CD4-positive, alpha-beta T cell treated with Interleukin-4 for 1 hour (primary cell): Measurements from ENCODE around the gene HELZ.

ENCODE experiments used
- DNase-seq, 2 donors: peaks; one replicate each; pipeline ENCODE4 v3.0.0-alpha.2; 2020 to 2022

Gene HELZ

DNA sequence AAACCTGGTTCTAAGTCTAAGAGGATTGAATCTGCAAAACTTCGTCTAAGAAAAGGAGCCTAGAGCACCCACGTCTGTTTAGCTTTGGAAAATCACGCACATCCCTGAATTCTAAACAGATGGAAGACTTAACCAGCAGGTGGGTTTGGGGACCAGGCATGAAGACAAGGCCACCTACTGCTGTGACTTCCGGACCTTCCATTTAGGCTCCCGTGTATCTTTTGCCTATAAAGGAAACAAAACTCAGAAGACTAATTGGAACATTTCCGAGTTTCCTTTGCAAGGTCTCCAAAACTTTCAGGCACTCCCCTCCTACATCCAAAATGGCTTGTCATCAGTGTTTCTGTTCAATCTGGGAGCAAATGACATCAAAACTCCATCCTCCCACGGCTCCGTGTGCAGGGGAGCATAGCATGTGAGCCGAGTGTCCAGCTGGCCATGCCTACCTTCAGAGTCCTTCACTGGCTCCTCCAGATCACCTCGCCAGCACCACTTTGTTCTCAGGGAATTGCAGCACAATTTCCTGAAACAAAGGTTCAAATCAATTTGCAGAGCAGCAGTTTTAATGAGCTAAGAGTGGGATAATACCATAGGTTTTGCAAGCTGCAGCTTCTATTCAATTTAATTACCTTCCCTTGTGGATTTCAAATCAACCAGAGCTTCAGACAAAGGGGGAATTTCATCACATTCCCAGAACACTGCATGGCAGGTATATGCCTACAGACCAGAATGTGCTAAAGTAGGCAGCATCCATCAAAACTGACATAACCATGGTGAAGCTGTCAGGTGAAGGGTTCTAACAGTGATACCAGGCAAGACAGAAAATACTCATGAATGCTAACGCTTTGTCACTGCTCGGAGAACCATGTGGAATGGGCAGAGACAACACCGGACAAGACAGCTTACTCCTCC, 177.2 kb downstream of the HELZ start:
- no peak for DNase-seq

DNA sequence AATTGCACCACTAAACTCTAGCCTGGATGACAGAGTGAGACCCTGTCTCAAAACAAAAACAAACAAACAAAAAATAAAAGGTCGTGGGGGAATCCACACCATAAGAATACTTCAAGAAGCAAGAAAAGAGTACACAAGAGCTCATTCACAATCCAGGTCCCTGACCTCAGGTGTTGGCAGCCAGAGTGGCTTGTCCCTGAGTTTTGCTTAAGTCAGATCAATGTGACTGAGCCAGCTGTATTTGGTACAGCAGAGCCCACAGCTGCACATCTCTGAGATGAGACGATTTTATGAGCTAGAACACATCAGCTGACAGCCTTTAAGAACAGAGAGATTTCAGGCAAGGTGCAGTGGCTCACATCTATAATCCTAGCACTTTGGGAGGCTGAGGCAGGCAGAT, 178.3 kb downstream of the HELZ start:
- DNase-seq, result no peak

DNA sequence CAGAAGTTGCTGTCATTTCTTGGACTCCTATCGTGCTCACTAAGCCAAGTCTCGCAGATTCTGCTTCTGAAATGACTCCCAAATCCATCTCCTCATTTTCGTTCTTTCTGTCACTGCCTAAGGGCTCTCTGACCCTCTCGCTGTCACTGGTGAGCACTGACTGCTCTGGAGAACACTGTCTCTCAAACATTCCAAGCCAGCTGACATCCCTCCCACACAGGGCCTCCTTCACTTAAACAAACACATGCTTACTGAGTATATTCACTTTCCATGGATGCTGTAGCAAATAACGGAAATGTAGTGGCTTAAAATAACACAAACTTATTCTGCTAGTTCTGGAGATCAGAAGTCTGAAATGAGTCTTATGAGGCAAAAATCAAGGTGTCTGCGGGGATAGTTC, 181.9 kb downstream of the HELZ start:
- DNase-seq, result no peak

DNA sequence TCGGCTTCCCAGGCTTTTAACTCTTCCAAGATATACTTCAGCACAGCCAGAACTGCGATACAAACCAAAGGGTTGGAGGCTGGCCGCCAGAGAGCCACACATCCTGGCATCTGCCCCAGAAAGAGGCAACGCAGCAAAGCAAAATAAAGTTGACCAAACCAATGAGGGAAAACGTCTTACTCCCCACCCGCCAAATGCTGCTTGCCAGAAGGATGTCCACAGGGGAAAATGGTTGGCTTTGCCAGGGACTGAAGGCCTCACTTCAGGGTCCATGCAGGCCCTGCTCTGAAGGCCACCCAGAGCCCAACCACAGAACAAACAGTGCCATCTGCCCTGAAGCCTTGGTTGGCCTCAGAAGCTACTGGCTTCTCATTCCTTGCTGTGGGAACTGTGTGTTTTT, 185.6 kb downstream of the HELZ start:
- DNase-seq, result no peak

DNA sequence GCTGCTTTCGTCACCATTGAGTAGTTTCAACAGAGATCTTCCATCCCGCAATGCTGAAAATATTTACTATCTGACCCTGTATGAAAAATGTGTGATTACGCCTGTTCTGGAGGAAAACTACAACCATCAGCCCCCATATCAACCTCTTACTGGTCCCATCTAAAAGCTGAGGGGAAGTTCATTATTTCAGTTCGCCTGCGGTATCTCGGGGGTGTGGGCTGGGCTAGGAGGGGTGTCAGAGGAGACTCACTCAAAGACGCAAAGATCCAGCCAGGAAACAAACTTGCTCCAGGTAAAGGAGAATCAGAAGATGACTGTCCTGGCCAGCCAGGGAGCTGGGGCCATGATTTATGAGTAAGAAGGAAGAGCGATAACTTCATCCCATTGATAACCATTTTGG, 187.0 kb downstream of the HELZ start:
- DNase-seq, result no peak

DNA sequence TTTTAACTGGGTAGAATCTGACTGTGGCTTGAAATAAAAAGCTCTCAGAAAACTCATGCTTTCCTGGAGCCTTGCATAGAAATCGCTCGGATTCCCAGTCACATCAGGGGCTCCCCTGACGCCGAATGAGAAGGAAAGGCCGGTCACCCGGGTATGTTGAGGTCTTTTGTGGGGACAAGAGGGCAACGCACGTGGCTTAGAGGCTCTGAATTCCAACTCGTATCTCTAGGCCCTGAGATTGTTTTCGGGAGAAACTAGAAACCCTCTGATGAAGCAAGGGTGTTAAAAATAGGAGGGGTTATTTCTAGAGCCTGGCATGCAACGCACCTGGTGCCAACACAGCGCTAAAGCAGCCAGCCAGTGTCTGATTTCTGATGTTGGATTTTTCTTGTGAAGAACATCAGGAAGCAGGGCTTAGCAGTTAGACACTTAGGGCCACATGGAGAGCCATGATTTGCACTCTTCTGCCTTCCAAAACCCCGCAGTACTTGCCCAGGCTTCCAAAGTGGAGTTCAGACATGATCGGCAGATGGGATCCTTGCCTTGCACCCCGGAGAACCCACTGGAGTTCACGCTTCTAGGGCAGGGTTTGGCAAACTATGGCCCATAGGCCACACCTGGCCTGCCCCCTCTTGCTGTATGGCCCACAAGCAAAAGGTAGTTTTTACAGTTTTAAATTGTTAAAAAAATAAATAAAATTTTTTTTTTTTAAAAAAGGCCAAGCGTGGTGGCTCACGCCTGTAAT, 188.1 kb downstream of the HELZ start:
- no peak for DNase-seq

DNA sequence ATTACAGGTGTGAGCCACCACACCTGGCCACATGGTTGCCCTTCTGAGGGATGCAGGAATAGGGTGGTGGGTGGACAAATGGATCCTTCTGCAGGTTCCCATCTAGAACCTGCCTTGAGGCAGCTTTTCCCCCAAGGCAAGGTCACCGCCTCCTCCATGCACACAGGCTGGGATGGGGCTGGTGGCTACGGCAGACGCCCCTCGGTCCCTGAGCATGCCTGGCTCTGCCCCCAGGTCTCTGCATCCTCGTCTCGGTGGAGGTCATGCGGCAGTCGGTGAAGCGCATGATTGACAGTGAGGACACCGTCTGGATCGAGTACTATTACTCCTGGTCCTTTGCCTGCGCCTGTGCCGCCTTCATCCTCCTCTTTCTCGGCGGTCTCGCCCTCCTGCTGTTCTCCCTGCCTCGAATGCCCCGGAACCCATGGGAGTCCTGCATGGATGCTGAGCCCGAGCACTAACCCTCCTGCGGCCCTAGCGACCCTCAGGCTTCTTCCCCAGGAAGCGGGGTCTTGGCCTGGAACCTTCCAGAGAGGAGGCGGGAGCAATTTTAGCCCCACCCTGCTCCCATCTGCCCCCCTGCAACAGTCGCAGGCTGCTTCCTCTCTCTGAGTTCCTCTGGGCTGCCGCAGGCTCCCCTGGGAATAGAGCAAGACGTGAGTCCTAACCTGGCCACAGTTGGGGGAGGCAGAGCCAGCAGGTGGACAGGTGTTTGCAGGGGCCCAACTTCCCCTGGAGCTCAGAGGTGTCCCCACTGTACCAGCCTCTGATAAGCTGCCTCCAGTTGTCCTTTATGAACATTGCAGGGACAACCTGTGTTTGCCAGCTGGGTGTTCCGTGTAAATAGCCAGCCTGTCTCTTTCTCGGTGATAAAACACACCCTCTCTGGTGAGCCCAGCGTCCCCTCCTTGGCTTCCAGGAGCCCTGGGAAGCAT, 188.9 kb downstream of the HELZ start:
- no peak for DNase-seq

DNA sequence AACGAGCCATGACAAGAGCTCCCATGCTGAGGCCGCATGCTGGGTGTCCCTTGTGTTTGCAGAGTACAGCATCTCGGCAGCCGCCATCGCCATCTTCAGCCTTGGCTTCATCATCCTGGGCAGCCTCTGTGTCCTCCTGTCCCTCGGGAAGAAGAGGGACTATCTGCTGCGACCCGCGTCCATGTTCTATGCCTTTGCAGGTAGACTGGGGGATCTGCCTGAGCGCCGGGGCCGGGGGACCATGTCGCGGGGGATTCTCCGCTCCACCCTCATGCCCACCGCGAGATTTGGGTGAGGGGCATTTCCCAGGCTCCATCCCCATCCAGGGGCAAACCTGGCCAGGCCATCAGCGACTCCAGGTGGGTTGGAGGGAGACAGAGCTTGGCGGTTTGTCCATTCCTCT, 190.0 kb downstream of the HELZ start:
- no peak for DNase-seq

DNA sequence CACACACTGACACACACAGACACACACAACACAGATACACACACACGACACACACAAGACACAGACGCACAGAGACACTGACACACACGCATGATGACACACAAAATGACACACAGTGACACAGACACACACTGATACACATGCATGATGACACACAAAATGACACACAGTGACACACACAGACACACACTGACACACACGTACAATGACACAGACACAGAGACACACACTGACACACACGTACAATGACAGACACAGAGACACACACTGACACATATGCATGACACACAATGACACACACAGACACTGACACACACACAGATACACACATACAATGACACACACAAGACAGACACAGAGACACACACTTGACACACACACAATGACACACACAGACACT, 190.4 kb downstream of the HELZ start:
- DNase-seq, result no peak

DNA sequence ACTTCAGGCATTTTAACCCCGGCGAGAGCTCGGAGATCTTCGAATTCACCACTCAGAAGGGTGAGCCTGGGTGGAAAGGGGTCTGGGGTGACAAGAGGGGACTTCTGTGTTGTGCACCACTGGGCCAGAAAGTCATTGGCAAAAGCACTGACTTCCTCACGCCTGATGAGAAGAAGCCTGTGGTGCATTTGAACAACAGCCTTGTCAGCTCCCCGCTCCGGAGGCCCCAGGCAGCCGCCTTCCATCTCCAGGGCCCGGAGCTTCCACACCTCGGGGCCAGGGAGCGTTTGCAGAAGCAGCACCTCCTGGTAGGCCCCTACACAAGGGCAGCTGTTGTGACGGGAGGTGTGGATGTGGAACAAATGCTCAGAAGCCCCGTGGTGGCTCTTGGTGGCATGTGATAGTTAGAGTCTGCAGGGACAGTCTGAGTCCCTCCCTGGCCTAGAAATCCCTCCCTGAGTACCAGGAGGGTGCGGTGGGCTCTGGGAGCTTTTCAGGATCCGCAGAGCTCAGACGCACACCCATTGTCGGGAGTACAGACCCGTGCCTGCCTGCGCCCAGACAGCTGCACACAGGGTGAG, 190.9 kb downstream of the HELZ start:
- DNase-seq, result no peak

DNA sequence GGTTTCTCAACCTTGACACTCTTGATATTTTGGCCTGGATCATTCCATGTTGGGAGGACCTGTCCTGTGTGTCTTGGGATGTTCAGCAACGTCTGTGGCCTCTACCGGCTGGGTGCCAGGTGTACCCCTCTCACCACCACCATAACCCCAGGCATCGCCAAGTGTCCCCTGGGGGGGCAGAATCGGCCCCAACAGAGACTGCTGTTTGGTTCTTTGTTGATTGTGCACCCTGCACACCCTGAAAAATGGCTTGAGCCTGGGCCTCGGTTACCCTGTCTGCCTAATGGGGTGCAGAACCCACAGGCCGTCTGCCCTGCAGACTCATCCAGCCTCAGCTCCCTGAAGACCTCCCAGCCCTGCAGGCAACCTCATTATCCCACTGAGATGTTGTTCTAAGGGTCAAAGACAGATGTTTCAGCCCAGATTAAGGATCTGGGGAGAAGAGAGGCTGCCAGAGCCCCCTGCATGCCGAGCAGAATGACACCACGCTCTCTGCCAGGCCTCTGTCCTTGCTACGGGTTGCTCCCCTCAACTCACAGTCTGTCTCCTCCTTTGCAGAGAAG, 191.5 kb downstream of the HELZ start:
- DNase-seq, result no peak

DNA sequence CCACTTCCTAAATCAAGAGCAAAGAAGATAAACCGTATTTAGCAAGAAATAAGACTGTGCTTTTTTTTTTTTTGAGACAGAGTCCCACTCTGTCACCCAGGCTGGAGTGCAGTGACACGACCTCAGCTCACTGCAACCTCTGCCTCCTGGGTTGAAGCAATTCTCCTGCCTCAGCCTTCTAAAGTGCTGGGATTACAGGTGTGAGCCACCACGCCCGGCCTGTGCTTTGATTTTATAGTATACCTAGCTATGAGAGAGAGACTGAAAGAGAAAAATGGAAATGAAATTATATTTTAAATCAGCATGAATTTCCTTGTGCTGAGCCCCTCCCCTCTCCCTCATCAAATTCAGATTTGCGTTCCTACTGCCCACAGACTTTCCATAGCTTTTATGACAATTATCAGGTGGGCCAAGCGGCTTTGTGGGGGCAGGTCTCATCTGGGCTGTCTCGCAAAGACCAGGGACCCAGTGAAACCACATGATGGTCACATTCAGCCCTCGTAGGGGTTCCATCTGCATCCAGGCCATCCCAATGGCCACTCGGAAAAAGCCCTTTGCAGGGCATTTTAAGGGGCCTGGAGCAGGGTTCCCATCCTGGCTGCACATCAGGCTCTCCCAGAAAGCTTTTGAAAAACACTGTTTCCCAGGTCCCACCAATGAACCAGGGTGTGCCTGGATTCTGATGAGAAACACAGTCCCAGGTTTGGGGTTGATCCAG, 192.1 kb downstream of the HELZ start:
- no peak for DNase-seq

DNA sequence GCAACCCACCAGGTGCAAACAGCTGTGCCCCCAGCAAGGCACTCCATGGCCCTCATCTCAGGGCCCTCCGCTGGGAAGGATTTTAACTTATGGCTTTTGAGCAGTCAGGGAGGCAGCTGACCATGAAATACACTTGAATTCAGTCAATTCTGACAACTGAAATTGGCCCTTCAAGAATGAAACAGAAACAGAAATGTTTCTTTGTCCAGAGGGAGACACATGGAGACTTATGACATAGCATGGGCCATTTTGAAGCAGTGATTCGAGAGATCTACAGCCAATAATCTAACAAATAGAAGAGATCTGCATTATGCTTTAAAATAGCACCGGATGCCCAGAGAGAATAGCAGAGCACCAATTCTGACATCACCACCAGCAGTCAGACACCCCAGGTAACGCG, 193.2 kb downstream of the HELZ start:
- no peak for DNase-seq

DNA sequence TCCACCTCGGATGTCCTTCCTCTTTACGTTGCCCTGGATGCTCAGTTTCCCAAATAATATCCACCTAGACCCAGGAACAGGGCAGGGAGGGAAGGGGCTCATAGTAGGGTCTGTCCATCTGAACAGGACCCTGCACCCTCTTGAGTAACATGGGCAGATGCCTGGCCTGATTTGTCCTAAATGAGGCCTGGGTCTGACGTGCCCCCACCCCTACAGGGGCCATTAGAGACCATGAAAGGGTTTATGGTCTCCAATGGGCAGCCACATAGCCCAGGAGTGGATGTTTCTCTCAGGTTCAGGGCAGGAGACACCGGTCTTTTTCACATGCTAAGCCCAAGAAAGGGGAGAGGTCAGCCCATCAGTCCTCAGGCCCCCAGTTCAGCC, 193.8 kb downstream of the HELZ start:
- no peak for DNase-seq

DNA sequence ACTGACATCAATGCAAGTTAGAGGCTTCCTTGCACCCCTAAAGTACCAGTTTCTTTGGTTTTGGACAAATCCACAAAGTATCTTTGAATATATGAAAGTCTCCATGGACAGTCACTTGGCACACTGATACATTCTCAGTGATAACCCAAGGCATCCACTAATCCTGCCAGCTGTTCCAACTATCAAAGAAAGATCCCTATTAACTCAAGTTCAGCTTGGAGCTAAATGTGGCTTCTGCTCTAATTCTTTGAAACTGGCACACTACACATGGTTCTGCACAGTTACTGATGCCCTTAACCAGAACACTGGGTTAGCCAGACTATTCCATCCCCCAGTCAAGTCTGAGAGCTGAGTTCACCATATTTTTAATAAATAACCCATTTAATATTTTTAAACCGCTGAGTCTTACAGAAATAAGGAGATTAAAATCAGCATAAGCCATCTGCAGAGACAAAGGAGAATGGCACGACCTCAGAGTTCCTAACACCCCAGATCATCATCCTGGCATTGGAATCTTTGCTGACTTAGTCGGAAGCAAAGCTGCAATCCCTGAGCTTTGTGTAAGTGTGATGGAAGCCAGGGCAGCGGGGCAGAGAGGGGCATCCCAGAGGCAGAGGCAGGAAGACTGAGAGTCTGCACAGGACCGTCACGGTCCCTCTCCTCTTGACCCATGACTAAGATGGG, 194.4 kb downstream of the HELZ start:
- no peak for DNase-seq

DNA sequence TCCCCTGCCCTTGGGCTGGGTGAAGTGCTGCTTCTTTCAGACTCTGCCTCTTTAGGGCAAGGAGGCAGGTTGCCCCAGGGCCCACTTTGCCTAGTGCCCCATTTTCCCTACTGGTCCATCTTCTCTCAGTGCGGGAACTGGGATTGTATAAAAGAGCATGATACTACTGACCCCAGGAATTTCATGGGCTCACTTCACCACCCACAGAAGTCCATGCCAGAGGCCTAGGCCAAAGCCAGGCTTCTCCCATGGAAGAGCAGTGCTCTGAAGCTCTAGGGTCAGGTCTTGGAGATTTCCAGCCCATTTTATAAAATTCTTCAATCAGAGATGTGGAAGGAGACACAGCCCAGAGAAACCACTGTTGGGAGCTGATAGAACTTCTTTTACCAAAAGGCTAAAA, 194.9 kb downstream of the HELZ start:
- DNase-seq, result no peak

DNA sequence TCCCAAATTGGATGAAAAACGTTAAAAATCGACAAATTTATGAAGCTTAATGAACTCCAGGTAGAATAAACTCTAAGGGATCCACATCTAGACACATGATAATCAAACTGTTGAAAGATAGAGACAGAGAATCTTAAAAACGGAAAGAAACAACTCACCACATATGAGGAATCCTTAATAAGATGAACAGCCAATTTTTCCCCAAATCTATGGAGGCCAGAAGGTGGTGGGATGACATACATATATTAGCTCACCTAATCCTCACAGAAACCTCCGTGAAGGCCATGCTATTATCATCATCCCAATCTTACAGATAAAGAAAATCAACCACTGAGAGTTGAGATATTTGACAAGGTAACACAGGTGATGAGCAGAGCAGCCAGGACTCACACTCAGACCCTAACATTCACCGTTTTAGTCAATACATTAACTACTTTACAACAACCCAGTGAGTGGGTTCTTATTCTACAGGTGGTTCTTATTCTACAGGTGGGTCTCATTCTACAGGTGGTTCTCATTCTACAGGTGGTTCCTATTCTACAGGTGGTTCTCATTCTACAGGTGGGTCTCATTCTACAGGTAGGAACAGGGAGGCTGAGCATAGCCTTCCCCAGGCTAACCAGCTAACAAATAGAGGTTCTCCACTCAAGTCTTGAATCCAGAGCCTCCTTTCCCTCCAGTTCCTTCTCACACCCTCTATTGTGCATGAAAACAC, 195.8 kb downstream of the HELZ start:
- DNase-seq, result no peak

DNA sequence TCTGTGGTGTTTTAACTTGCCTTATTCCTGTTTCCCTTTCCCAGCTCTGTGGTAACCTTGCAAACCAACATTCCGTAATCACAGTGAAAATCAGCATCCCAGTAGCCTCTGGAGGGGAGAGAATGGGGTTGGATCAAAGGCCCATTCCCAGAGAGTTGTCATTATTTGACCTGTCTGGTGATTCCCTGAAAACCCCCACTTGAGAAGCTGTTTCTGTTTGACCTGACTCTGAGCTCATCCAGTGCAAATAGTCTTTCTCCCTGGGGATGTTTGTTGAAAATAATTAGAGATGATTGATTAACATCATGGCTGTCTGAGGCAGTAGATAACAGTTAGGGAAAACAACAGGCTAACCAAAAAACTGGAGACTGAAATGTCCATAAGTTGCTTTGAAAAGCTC, 197.6 kb downstream of the HELZ start:
- no peak for DNase-seq

DNA sequence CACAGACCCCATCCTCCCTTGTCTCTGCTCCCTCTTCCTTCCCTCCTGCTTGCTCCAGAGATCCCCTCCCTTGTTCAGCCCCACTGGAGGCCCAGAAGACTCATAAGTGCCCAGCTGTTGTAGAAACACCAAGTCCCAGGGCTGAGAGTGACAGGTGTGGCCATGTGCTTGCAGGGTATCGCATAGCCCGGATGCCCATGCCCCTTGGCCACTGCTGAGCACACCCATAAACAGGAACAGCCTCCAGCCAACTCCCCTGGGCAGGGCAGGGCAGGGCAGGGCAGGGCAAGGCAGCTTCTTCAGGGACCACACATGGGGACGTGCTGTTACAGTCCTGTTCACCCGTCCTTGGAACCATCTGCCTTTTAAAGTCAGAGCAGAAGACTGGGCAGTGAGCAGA, 198.6 kb downstream of the HELZ start:
- no peak for DNase-seq

DNA sequence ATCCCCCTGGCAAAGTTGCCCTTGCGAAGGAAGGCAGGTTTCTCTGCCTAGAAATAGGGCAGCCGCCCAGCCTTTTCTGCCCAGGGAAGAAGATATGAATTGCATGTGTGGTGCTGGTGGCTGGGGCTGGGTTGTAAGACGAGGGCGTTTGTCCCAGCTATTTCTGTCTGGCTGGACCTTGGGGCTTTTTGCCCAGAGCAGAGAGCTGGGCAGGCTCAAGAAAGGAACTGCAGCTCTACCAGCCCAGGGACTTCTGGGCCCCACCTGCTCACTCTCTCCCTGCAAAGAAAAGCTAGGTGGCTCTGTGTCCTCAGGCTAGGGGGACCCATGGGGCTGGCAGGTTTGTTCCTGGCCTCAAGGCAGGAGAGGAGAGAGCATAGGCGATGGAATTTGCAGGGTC, 200.1 kb downstream of the HELZ start:
- DNase-seq, result no peak
